ENCODE measurements around the gene TOR4A. TPM values are rescaled to one million over a fixed set of nuclear protein-coding genes. Genes with fewer than 3 reads are reported as not detected.

TOR4A gene
- total RNA-seq, 1 experiment from 2014 or later: 37.1 TPM

DNA sequence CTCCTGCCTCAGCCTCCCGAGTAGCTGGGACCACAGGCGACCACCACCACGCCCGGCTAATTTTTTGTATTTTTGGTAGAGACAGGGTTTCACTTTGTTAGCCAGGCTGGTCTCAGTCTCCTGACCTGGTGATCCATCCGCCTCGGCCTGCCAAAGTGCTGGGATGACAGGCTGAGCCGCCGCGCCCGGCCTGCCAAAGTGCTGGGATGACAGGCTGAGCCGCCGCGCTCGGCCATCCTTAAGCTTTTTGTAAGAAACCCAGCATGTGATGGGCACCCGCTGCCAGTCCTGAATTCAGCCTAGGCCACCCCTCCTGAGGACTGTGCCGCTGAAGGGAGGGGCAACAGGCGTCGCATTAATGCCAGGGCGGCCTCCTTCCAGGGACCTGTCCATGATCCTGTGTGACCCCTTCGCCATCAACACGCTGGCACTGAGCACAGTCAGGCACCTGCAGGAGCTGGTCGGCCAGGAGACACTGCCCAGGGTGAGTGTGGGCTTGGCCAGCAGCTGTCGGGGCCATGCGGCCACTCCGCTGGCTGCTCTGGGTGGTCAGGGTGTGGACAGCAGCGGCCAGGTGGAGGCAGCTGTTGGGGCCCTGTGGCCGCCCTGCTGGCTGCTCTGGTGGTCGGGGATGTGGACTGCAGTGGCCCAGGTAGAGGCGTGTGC, 11.9 kb upstream of the TOR4A start:
- in situ Hi-C loops (cut with HindIII; ENCODE audit: low pct_unique_long_range_greater_than_20kb, low sequenced_read_pairs) (no loop called here), intact Hi-C loops (cut with micrococcal nuclease; ENCODE audit: unreplicated experiment) (no loop called here)
- no TSS peak for BruUV-seq (replicated peaks)
- Histone ChIP-seq H3K27ac (ENCODE audit: low read length) (no peak overlapping the region), H3K4me1 (ENCODE audit: control insufficient read depth, insufficient read depth, low read length) (no peaks in the 10 kb centered on the region), H3K27me3 (ENCODE audit: control insufficient read depth, insufficient read depth, low read length) (no peaks in the 10 kb centered on the region), H3K4me3 (ENCODE audit: low read depth in 2 of 2, low read length in 2 of 2) (no peak overlapping the region), H3K9me3 (ENCODE audit: control insufficient read depth, insufficient read depth, low read depth, low read length) (no peaks in the 10 kb centered on the region), H3K36me3 (ENCODE audit: control insufficient read depth, insufficient read depth, low read length) (no peaks in the 10 kb centered on the region)
- ChIA-PET CTCF (interaction anchor here (0.6 kb wide), 1 partner anchor 19 kb away, joined by 3 read pairs; no protein-coding TSS in a partner anchor), POLR2A (no interaction called here)
- ATAC-seq (no peak), DNase-seq (ENCODE audit: low read depth, low spot score) (no peak)
- TF ChIP-seq TCF7L2 (IDR thresholded peaks at IDR 0.05; ENCODE audit: low read depth, low read length) (no peak), POLR2AphosphoS5 (IDR thresholded peaks at IDR 0.05; ENCODE audit: low read depth, low read length) (no peak), SIN3A (IDR thresholded peaks at IDR 0.05; ENCODE audit: borderline replicate concordance, insufficient read depth, low read depth, low read length) (no peak)
- TF ChIP-seq, protein P1, sequence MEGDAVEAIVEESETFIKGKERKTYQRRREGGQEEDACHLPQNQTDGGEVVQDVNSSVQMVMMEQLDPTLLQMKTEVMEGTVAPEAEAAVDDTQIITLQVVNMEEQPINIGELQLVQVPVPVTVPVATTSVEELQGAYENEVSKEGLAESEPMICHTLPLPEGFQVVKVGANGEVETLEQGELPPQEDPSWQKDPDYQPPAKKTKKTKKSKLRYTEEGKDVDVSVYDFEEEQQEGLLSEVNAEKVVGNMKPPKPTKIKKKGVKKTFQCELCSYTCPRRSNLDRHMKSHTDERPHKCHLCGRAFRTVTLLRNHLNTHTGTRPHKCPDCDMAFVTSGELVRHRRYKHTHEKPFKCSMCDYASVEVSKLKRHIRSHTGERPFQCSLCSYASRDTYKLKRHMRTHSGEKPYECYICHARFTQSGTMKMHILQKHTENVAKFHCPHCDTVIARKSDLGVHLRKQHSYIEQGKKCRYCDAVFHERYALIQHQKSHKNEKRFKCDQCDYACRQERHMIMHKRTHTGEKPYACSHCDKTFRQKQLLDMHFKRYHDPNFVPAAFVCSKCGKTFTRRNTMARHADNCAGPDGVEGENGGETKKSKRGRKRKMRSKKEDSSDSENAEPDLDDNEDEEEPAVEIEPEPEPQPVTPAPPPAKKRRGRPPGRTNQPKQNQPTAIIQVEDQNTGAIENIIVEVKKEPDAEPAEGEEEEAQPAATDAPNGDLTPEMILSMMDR (IDR thresholded peaks at IDR 0.05): no peak
- TF ChIP-seq, protein P2, sequence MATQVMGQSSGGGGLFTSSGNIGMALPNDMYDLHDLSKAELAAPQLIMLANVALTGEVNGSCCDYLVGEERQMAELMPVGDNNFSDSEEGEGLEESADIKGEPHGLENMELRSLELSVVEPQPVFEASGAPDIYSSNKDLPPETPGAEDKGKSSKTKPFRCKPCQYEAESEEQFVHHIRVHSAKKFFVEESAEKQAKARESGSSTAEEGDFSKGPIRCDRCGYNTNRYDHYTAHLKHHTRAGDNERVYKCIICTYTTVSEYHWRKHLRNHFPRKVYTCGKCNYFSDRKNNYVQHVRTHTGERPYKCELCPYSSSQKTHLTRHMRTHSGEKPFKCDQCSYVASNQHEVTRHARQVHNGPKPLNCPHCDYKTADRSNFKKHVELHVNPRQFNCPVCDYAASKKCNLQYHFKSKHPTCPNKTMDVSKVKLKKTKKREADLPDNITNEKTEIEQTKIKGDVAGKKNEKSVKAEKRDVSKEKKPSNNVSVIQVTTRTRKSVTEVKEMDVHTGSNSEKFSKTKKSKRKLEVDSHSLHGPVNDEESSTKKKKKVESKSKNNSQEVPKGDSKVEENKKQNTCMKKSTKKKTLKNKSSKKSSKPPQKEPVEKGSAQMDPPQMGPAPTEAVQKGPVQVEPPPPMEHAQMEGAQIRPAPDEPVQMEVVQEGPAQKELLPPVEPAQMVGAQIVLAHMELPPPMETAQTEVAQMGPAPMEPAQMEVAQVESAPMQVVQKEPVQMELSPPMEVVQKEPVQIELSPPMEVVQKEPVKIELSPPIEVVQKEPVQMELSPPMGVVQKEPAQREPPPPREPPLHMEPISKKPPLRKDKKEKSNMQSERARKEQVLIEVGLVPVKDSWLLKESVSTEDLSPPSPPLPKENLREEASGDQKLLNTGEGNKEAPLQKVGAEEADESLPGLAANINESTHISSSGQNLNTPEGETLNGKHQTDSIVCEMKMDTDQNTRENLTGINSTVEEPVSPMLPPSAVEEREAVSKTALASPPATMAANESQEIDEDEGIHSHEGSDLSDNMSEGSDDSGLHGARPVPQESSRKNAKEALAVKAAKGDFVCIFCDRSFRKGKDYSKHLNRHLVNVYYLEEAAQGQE (IDR thresholded peaks at IDR 0.05; ENCODE audit: insufficient read depth in 1 of 2, low read depth in 2 of 2, low read length in 1 of 2): no peak

DNA sequence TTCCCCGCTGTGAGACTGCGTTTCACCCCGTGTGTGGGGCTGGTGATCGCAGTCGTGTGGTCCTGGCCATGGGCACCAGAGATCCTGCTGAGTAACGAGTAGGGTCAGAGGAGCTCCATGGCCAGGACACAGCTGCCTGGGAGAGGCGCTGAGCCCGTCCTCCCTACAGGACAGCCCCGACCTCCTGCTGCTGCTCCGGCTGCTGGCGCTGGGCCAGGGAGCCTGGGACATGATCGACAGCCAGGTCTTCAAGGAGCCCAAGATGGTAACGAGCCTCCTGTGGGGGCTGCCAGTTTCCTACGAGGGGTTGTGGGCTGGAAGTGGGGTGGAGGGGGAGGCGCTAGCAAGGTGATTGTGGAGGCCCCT, 11.4 kb upstream of the TOR4A start:
- H3K9me3 ChIP-seq (ENCODE audit: control insufficient read depth, insufficient read depth, low read depth, low read length): no peaks in the 10 kb centered on the region
- TF ChIP-seq, protein P1 (IDR thresholded peaks at IDR 0.05): no peak
- no peak for TF ChIP-seq POLR2AphosphoS5 (IDR thresholded peaks at IDR 0.05; ENCODE audit: low read depth, low read length)
- TF ChIP-seq SIN3A (IDR thresholded peaks at IDR 0.05; ENCODE audit: borderline replicate concordance, insufficient read depth, low read depth, low read length): no peak
- TF ChIP-seq, protein P2 (IDR thresholded peaks at IDR 0.05; ENCODE audit: insufficient read depth in 1 of 2, low read depth in 2 of 2, low read length in 1 of 2): no peak
- no peak for TF ChIP-seq TCF7L2 (IDR thresholded peaks at IDR 0.05; ENCODE audit: low read depth, low read length)
- DNase-seq (ENCODE audit: low read depth, low spot score): no peak
- no peak overlapping the region for H3K27ac ChIP-seq (ENCODE audit: low read length)
- ChIA-PET POLR2A (no interaction called here), CTCF (interaction anchor here (0.6 kb wide), 1 partner anchor 18 kb away, joined by 3 read pairs; no protein-coding TSS in a partner anchor)
- H3K4me3 ChIP-seq (ENCODE audit: low read depth in 2 of 2, low read length in 2 of 2): no peak overlapping the region
- in situ Hi-C loops (cut with HindIII; ENCODE audit: low pct_unique_long_range_greater_than_20kb, low sequenced_read_pairs) (no loop called here), intact Hi-C loops (cut with micrococcal nuclease; ENCODE audit: unreplicated experiment) (no loop called here)
- no peaks in the 10 kb centered on the region for H3K36me3 ChIP-seq (ENCODE audit: control insufficient read depth, insufficient read depth, low read length)
- H3K4me1 ChIP-seq (ENCODE audit: control insufficient read depth, insufficient read depth, low read length): no peaks in the 10 kb centered on the region
- no peaks in the 10 kb centered on the region for H3K27me3 ChIP-seq (ENCODE audit: control insufficient read depth, insufficient read depth, low read length)
- no TSS peak for BruUV-seq (replicated peaks)
- no peak for ATAC-seq
